MM.1S (cell line): ENCODE results near the gene SFMBT2.

Experiments used
- DNase-seq: peaks from one replicate; pipeline ENCODE4 v3.0.0-alpha.2; 2015
- H2AFZ ChIP-seq: fragments of 300-600 bp; sonication (generic); 2 replicates; pipeline ENCODE4 v1.6.0; 2016; ENCODE audit warnings: antibody characterized with exemption, low read length
- H3F3A ChIP-seq: fragments of 300-600 bp; sonication (generic); 2 replicates; pipeline ENCODE4 v1.6.1; 2016; ENCODE audit warnings: mild to moderate bottlenecking, antibody characterized with exemption, low read length, moderate library complexity, mixed read lengths; ENCODE audit not compliant: insufficient read depth
- H3K27ac ChIP-seq: fragments of 300-600 bp; sonication (generic); 2 replicates; pipeline ENCODE4 v1.5.1; 2016; ENCODE audit warnings: mild to moderate bottlenecking, low read length
- H3K27me3 ChIP-seq: fragments of 300-600 bp; sonication (generic); replicated peaks from 2 replicates; pipeline ENCODE4 v1.6.0; 2016; ENCODE audit warnings: low read length; ENCODE audit not compliant: insufficient read depth
- H3K36me3 ChIP-seq: fragments of 300-600 bp; sonication (generic); replicated peaks from 2 replicates; pipeline ENCODE4 v1.6.1; 2016; ENCODE audit warnings: mild to moderate bottlenecking, low read length, mixed read lengths; ENCODE audit not compliant: insufficient read depth
- H3K4me1 ChIP-seq: fragments of 300-600 bp; sonication (generic); 2 replicates; pipeline ENCODE4 v1.6.1; 2016; ENCODE audit warnings: low read length, mixed read lengths
- H3K4me2 ChIP-seq: fragments of 300-600 bp; sonication (generic); 2 replicates; pipeline ENCODE4 v1.6.0; 2016; ENCODE audit warnings: low read depth, low read length
- H3K4me3 ChIP-seq: fragments of 300-600 bp; sonication (generic); 2 replicates; pipeline ENCODE4 v1.5.1; 2016; ENCODE audit warnings: low read length, mixed read lengths
- H3K79me2 ChIP-seq: fragments of 300-600 bp; sonication (generic); 2 replicates; pipeline ENCODE4 v1.6.1; 2016; ENCODE audit warnings: mixed run types, low read length, mixed read lengths
- H3K9ac ChIP-seq: fragments of 300-600 bp; sonication (generic); 2 replicates; pipeline ENCODE4 v1.6.1; 2016; ENCODE audit warnings: low read length, mixed read lengths
- H3K9me2 ChIP-seq: fragments of 300-600 bp; sonication (generic); replicated peaks from 2 replicates; pipeline ENCODE4 v1.6.1; 2016; ENCODE audit warnings: mild to moderate bottlenecking, low read length, mixed read lengths; ENCODE audit not compliant: insufficient read depth
- H3K9me3 ChIP-seq: fragments of 300-600 bp; sonication (generic); replicated peaks from 2 replicates; pipeline ENCODE4 v1.6.1; 2016; ENCODE audit warnings: mild to moderate bottlenecking, low read length, mixed read lengths; ENCODE audit not compliant: insufficient read depth
- H4K20me1 ChIP-seq: fragments of 300-600 bp; sonication (generic); 2 replicates; pipeline ENCODE4 v1.6.1; 2016; ENCODE audit warnings: mild to moderate bottlenecking, low read length, moderate library complexity, mixed read lengths; ENCODE audit not compliant: insufficient read depth
- EZH2 ChIP-seq: fragments of 300-600 bp; sonication (generic); optimal IDR thresholded peaks from 2 replicates; pipeline ENCODE3; 2017; ENCODE audit warnings: low read depth, mild to moderate bottlenecking, antibody characterized with exemption, low read length, mixed read lengths
- EZH2phosphoT487 ChIP-seq: fragments of 300-600 bp; sonication (generic); IDR thresholded peaks from 2 replicates; pipeline ENCODE4 v1.6.1; 2018; ENCODE audit warnings: antibody characterized with exemption, low read length
- TF ChIP-seq, protein P1 (sequence below): fragments of 300-600 bp; sonication (generic); IDR thresholded peaks from 2 replicates; pipeline ENCODE4 v1.5.1; 2016; ENCODE audit warnings: antibody characterized with exemption, low read length, mixed read lengths

Gene SFMBT2

DNA sequence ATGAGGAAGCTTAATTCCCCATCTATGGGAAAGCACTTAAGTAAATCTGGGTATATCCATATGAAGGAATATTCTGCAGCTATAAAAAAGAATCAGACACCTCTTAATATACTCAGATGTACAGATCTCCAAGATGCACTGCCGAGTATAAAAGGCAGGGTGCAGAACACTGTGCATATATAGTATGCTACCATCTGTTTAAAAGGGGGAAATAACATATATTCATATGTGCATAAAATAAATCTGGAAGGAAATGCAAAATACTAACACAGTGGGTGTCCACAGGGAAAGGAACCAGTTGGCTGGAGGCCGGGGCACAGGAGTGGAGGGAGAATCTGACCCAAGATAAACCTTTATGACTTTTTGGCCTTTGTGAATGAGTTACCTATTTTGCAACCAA lies 201.4 kb downstream of the SFMBT2 start:
- no peaks in the 10 kb centered on the region; the same call in 1 of the 2 replicates for H3K36me3 ChIP-seq
- no peaks in the 10 kb centered on the region for H3K27me3 ChIP-seq
- TF ChIP-seq EZH2phosphoT487: no peak
- TF ChIP-seq, protein P1, sequence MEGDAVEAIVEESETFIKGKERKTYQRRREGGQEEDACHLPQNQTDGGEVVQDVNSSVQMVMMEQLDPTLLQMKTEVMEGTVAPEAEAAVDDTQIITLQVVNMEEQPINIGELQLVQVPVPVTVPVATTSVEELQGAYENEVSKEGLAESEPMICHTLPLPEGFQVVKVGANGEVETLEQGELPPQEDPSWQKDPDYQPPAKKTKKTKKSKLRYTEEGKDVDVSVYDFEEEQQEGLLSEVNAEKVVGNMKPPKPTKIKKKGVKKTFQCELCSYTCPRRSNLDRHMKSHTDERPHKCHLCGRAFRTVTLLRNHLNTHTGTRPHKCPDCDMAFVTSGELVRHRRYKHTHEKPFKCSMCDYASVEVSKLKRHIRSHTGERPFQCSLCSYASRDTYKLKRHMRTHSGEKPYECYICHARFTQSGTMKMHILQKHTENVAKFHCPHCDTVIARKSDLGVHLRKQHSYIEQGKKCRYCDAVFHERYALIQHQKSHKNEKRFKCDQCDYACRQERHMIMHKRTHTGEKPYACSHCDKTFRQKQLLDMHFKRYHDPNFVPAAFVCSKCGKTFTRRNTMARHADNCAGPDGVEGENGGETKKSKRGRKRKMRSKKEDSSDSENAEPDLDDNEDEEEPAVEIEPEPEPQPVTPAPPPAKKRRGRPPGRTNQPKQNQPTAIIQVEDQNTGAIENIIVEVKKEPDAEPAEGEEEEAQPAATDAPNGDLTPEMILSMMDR: no peak
- H2AFZ ChIP-seq: no peak overlapping the region
- no peaks in the 10 kb centered on the region for H3F3A ChIP-seq
- H3K4me1 ChIP-seq: no peaks in the 10 kb centered on the region
- H4K20me1 ChIP-seq: no peaks in the 10 kb centered on the region
- no peak overlapping the region for H3K4me2 ChIP-seq
- no peak overlapping the region for H3K9ac ChIP-seq
- H3K9me3 ChIP-seq: no peaks in the 10 kb centered on the region
- no peak overlapping the region for H3K27ac ChIP-seq
- H3K4me3 ChIP-seq: no peak overlapping the region
- H3K9me2 ChIP-seq: no peaks in the 10 kb centered on the region
- H3K79me2 ChIP-seq: peaks cover 19% of the 10 kb centered on the region
- DNase-seq: no peak

- Histone ChIP-seq H2AFZ (no peak overlapping the region), H3K27ac (no peak overlapping the region), H3K79me2 (peaks cover 5% of the 10 kb centered on the region), H3K4me3 (no peak overlapping the region), H3K27me3 (no peaks in the 10 kb centered on the region), H3K4me2 (no peak overlapping the region), H4K20me1 (no peaks in the 10 kb centered on the region), H3F3A (no peaks in the 10 kb centered on the region), H3K36me3 (peaks cover 4% of the 10 kb centered on the region; the same call in 1 of the 2 replicates), H3K9me2 (no peaks in the 10 kb centered on the region), H3K9me3 (no peaks in the 10 kb centered on the region), H3K4me1 (no peaks in the 10 kb centered on the region), H3K9ac (no peak overlapping the region)
- TF ChIP-seq, protein P1: no peak
- no peak for TF ChIP-seq EZH2
- no peak for TF ChIP-seq EZH2phosphoT487
- no peak for DNase-seq
Measured at GRCh38 chr10:7206412-7207100, 204.3 kb downstream of the SFMBT2 start.

DNA sequence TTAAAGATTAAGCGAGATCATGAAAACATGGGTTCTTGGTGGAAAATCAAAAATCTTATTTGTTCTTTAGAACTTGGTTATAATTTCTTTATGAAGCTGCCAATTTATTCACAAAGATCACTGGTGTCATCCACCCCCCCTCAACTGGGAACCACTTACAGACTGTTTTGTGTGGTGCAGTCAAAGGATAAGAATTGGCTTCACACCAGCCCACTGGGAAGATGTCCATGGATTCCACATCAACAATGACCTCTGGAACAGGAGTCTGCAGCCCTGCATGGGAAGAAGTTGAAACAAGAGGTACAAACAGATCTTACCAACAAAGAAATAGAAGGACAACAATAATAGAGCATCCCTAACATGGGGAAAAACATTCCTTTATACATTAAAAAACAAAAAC lies 205.2 kb downstream of the SFMBT2 start:
- no peak overlapping the region for H3K4me3 ChIP-seq
- H2AFZ ChIP-seq: no peak overlapping the region
- no peaks in the 10 kb centered on the region for H3K9me3 ChIP-seq
- H3K79me2 ChIP-seq: peaks cover 5% of the 10 kb centered on the region; the same call in 1 of the 2 replicates
- no peak for TF ChIP-seq EZH2
- TF ChIP-seq, protein P1: no peak
- TF ChIP-seq EZH2phosphoT487: no peak
- H3F3A ChIP-seq: no peaks in the 10 kb centered on the region
- H3K27ac ChIP-seq: no peak overlapping the region
- H3K36me3 ChIP-seq: peaks cover 4% of the 10 kb centered on the region; the same call in 1 of the 2 replicates
- no peaks in the 10 kb centered on the region for H4K20me1 ChIP-seq
- no peak for DNase-seq
- no peaks in the 10 kb centered on the region for H3K27me3 ChIP-seq
- H3K9me2 ChIP-seq: no peaks in the 10 kb centered on the region
- H3K4me1 ChIP-seq: no peaks in the 10 kb centered on the region
- H3K4me2 ChIP-seq: no peak overlapping the region
- H3K9ac ChIP-seq: no peak overlapping the region
